NCI-H2029 (cell line): ENCODE data around the gene MAN2A2.

ENCODE experiments used
- DNase-seq: peaks from one replicate; lab custom pipeline; 2025; lab: John Stamatoyannopoulos, UW

The MAN2A2 gene

GRCh38 chr15:90946538-90946937 lies 43.4 kb downstream of the MAN2A2 start:
- no peak for DNase-seq

- no peak for DNase-seq
Measured at GRCh38 chr15:90946941-90947576, 44.0 kb downstream of the MAN2A2 start.

GRCh38 chr15:90947577-90948357 lies 44.7 kb downstream of the MAN2A2 start:
- DNase-seq, result no peak

GRCh38 chr15:90948506-90948905 lies 45.4 kb downstream of the MAN2A2 start:
- DNase-seq, result no peak

GRCh38 chr15:90949979-90950675 lies 47.0 kb downstream of the MAN2A2 start:
- DNase-seq, result no peak

GRCh38 chr15:90950676-90951075 lies 47.6 kb downstream of the MAN2A2 start:
- no peak for DNase-seq

- DNase-seq, result no peak
Measured at GRCh38 chr15:90952901-90953677, 50.0 kb downstream of the MAN2A2 start.

- DNase-seq, result no peak
Measured at GRCh38 chr15:90953947-90954711, 51.0 kb downstream of the MAN2A2 start.

GRCh38 chr15:90954712-90955623 lies 51.9 kb downstream of the MAN2A2 start, which contains the start of gene RCCD1:
RCCD1 (plus strand) TSS chr15:90954884; CDS start chr15:90956735, 1,851 bp downstream.
- peak; percentile 84 for DNase-seq

GRCh38 chr15:90955624-90956273 lies 52.6 kb downstream of the MAN2A2 start:
- DNase-seq, result peak; percentile 22

GRCh38 chr15:90956274-90957030 lies 53.4 kb downstream of the MAN2A2 start:
- DNase-seq, result peak; percentile 24

GRCh38 chr15:90957031-90957790 lies 54.1 kb downstream of the MAN2A2 start:
- no peak for DNase-seq

GRCh38 chr15:90957791-90958190 lies 54.7 kb downstream of the MAN2A2 start:
- DNase-seq, result no peak

- DNase-seq, result no peak
Measured at GRCh38 chr15:90959028-90959595, 56.0 kb downstream of the MAN2A2 start.

GRCh38 chr15:90959894-90960293 lies 56.8 kb downstream of the MAN2A2 start:
- no peak for DNase-seq

- no peak for DNase-seq
Measured at GRCh38 chr15:90960298-90961091, 57.4 kb downstream of the MAN2A2 start.

- no peak for DNase-seq
Measured at GRCh38 chr15:90962021-90962420, 58.9 kb downstream of the MAN2A2 start.
